HepG2 (cell line): ENCODE data around the gene DRAP1. TPM values are rescaled to one million over a fixed set of nuclear protein-coding genes. Genes with fewer than 3 reads are reported as not detected.

Source experiments
- ADNP ChIP-seq: sonication (generic); formaldehyde crosslinking; IDR thresholded peaks from 2 replicates; pipeline ENCODE4 v1.4.0; 2020; ENCODE audit warnings: missing genetic modification reagents
- DNMT3B ChIP-seq: conservative IDR thresholded peaks from 2 replicates; pipeline ENCODE4 v1.6.1; 2016; ENCODE audit warnings: missing biosample characterization, control low read depth
- HNF4G ChIP-seq, 2 experiments: sonication (generic) in 1 of 2; formaldehyde crosslinking in 1 of 2; IDR thresholded peaks; 2 replicates each; pipeline versions ENCODE4 v1.4.0 to v1.6.1; 2011 to 2020; ENCODE audit warnings: borderline replicate concordance in 2 of 2, low read depth in 2 of 2, mild to moderate bottlenecking in 2 of 2, low read length in 1 of 2, missing genetic modification reagents in 1 of 2, moderate library complexity in 1 of 2
- HOXA9 ChIP-seq: sonication (generic); formaldehyde crosslinking; IDR thresholded peaks from 2 replicates; pipeline ENCODE4 v1.8.1; 2022; ENCODE audit warnings: missing genetic modification reagents, mild to moderate bottlenecking, moderate library complexity, borderline replicate concordance
- KDM6A ChIP-seq: IDR thresholded peaks from 2 replicates; pipeline ENCODE4 v1.6.1; 2016; ENCODE audit warnings: low read depth
- MZF1 ChIP-seq: sonication (generic); formaldehyde crosslinking; IDR thresholded peaks from 2 replicates; pipeline ENCODE4 v1.8.1; 2023; ENCODE audit warnings: mild to moderate bottlenecking, missing genetic modification reagents, borderline replicate concordance
- NFKBIZ ChIP-seq: IDR thresholded peaks from 2 replicates; pipeline ENCODE4 v1.6.1; 2018; ENCODE audit warnings: missing genetic modification reagents, missing compliant biosample characterization
- RFXANK ChIP-seq: IDR thresholded peaks from 2 replicates; pipeline ENCODE4 v1.6.1; 2016
- SNAI1 ChIP-seq: sonication (generic); formaldehyde crosslinking; IDR thresholded peaks from 2 replicates; pipeline ENCODE4 v1.5.0; 2020; ENCODE audit warnings: mild to moderate bottlenecking, missing genetic modification reagents, borderline replicate concordance
- SRF ChIP-seq: IDR thresholded peaks from 2 replicates; pipeline ENCODE4 v1.6.1; 2011; ENCODE audit warnings: mild to moderate bottlenecking, low read depth, low read length, moderate library complexity
- ZNF234 ChIP-seq: sonication (generic); formaldehyde crosslinking; conservative IDR thresholded peaks from 2 replicates; pipeline ENCODE4 v1.5.1; 2020; ENCODE audit warnings: mild to moderate bottlenecking, missing genetic modification reagents
- ZNF296 ChIP-seq: sonication (generic); formaldehyde crosslinking; conservative IDR thresholded peaks from 2 replicates; pipeline ENCODE4 v1.5.0; 2020; ENCODE audit warnings: mild to moderate bottlenecking, missing genetic modification reagents
- ZNF382 ChIP-seq: sonication (generic); formaldehyde crosslinking; IDR thresholded peaks from 2 replicates; pipeline ENCODE4 v1.5.0; 2020; ENCODE audit warnings: missing genetic modification reagents, mild to moderate bottlenecking, borderline replicate concordance
- ZNF788 ChIP-seq: sonication (generic); formaldehyde crosslinking; IDR thresholded peaks from 2 replicates; pipeline ENCODE4 v1.5.0; 2020; ENCODE audit warnings: mild to moderate bottlenecking, missing genetic modification reagents, borderline replicate concordance
- polyA plus RNA-seq, 8 experiments: library from polyadenylated mRNA; depleted of rRNA in 3 of 8; stranded (reverse) in 7 of 8; unstranded in 1 of 8; fragments of >200 nt; fragmentation: Illumina TruSeq in 4 of 8; extraction: Trizol in 4 of 8; gene quantifications; 2 replicates each; pipeline versions ENCODE4 v1.2.1 to v1.2.3, GENCODE V29; 2011 to 2016; ENCODE audit warnings: low read depth in 4 of 8, missing spikeins in 1 of 8, mixed read lengths in 1 of 8; ENCODE audit not compliant: insufficient read depth in 1 of 8
- total RNA-seq, 5 experiments: library from RNA; depleted of rRNA; stranded (reverse); fragments of >200 nt; fragmentation: Illumina TruSeq; extraction: Trizol; gene quantifications; 2 replicates each; pipeline ENCODE4 v1.2.3, GENCODE V29; 2016; ENCODE audit warnings: low read depth in 1 of 5
- TF ChIP-seq, protein P1 (sequence below): sonication (generic); formaldehyde crosslinking; IDR thresholded peaks from 2 replicates; pipeline ENCODE4 v1.4.0; 2020; ENCODE audit warnings: missing genetic modification reagents
- TF ChIP-seq, protein P2 (sequence below): IDR thresholded peaks from 2 replicates; pipeline ENCODE4 v1.6.1; 2016; ENCODE audit warnings: low read depth, missing genetic modification reagents, missing compliant biosample characterization
- TF ChIP-seq, protein P3 (sequence below): fragments of 450-650 bp; IDR thresholded peaks from 2 replicates; pipeline ENCODE4 v1.6.1; 2017; ENCODE audit warnings: mild to moderate bottlenecking
- TF ChIP-seq, protein P4 (sequence below): sonication (generic); formaldehyde crosslinking; conservative IDR thresholded peaks from 2 replicates; pipeline ENCODE4 v1.8.0; 2022; ENCODE audit warnings: low read depth, missing genetic modification reagents

The DRAP1 gene
- total and polyA plus RNA-seq, 2 of the 13 experiments (the other 11 are each of a cell fraction or from before 2014, with no cell fraction given), result 46.8 to 52.3 TPM

DNA sequence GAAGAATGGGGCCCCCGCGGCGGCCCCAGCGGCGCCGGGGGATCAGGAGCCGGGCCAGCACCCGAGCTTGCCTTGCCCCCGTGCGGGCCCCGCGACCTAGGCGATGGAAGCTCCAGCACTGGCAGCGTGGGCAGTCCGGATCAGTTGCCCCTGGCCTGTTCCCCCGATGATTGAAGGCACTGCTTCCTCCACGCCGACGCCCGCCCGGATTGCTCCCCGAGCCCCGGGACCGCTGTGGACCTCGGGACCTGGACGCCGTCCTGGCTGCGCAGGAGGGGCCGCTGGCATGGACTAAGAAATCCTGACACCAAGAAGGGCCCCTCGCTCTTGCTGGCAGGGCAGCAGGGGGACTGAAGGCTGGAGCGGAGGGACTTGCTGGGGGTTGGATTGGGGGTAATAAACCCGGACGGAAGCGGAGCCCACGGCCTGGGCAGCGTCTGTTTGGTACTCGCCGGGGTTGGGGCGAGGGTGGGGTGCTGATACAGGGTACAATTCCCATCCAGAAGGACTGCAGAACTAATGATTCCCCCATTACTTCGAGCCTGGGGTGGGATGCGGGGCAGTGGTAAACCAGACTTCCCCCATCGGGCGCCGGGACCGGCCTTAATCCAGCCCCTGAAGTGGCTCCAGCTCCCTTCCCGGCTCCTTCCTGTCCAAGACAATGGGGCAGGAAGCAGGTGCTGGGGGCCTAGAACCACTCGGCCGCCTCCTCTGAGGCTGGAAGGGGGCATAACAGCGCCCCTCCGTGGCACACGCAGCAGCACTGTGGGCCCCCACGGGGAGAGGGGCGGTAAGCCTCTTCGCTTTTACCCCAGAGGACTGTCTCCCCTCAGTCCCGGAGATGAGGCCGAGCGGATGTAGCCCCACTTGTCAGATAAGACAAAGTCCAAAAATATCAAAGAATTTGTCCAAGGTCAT lies 27.7 kb upstream of the DRAP1 start (continued):
- no peak for TF ChIP-seq ZNF382 (CRISPR knock-in tag)
- no peak for TF ChIP-seq MZF1
- TF ChIP-seq, protein P1, sequence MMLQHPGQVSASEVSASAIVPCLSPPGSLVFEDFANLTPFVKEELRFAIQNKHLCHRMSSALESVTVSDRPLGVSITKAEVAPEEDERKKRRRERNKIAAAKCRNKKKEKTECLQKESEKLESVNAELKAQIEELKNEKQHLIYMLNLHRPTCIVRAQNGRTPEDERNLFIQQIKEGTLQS (CRISPR knock-in tag), result no peak; the same call in 1 of the 2 replicates
- peak; percentile 75; the same call in 1 of the 2 replicates for TF ChIP-seq ZNF788 (CRISPR knock-in tag)
- TF ChIP-seq RFXANK (CRISPR knock-in tag), result 0 out of 2 replicates have a peak, but pooled peaks have one; percentile 49
- TF ChIP-seq, protein P2, sequence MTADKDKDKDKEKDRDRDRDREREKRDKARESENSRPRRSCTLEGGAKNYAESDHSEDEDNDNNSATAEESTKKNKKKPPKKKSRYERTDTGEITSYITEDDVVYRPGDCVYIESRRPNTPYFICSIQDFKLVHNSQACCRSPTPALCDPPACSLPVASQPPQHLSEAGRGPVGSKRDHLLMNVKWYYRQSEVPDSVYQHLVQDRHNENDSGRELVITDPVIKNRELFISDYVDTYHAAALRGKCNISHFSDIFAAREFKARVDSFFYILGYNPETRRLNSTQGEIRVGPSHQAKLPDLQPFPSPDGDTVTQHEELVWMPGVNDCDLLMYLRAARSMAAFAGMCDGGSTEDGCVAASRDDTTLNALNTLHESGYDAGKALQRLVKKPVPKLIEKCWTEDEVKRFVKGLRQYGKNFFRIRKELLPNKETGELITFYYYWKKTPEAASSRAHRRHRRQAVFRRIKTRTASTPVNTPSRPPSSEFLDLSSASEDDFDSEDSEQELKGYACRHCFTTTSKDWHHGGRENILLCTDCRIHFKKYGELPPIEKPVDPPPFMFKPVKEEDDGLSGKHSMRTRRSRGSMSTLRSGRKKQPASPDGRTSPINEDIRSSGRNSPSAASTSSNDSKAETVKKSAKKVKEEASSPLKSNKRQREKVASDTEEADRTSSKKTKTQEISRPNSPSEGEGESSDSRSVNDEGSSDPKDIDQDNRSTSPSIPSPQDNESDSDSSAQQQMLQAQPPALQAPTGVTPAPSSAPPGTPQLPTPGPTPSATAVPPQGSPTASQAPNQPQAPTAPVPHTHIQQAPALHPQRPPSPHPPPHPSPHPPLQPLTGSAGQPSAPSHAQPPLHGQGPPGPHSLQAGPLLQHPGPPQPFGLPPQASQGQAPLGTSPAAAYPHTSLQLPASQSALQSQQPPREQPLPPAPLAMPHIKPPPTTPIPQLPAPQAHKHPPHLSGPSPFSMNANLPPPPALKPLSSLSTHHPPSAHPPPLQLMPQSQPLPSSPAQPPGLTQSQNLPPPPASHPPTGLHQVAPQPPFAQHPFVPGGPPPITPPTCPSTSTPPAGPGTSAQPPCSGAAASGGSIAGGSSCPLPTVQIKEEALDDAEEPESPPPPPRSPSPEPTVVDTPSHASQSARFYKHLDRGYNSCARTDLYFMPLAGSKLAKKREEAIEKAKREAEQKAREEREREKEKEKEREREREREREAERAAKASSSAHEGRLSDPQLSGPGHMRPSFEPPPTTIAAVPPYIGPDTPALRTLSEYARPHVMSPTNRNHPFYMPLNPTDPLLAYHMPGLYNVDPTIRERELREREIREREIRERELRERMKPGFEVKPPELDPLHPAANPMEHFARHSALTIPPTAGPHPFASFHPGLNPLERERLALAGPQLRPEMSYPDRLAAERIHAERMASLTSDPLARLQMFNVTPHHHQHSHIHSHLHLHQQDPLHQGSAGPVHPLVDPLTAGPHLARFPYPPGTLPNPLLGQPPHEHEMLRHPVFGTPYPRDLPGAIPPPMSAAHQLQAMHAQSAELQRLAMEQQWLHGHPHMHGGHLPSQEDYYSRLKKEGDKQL (CRISPR knock-in tag), result no peak
- TF ChIP-seq, protein P3, sequence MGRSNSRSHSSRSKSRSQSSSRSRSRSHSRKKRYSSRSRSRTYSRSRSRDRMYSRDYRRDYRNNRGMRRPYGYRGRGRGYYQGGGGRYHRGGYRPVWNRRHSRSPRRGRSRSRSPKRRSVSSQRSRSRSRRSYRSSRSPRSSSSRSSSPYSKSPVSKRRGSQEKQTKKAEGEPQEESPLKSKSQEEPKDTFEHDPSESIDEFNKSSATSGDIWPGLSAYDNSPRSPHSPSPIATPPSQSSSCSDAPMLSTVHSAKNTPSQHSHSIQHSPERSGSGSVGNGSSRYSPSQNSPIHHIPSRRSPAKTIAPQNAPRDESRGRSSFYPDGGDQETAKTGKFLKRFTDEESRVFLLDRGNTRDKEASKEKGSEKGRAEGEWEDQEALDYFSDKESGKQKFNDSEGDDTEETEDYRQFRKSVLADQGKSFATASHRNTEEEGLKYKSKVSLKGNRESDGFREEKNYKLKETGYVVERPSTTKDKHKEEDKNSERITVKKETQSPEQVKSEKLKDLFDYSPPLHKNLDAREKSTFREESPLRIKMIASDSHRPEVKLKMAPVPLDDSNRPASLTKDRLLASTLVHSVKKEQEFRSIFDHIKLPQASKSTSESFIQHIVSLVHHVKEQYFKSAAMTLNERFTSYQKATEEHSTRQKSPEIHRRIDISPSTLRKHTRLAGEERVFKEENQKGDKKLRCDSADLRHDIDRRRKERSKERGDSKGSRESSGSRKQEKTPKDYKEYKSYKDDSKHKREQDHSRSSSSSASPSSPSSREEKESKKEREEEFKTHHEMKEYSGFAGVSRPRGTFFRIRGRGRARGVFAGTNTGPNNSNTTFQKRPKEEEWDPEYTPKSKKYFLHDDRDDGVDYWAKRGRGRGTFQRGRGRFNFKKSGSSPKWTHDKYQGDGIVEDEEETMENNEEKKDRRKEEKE, result no peak
- peak; percentile 51; the same call in 1 of the 2 replicates for TF ChIP-seq HNF4G (IDR thresholded peaks at IDR 0.05; ENCODE audit: borderline replicate concordance, low read depth, low read length)
- no peak for TF ChIP-seq HNF4G (CRISPR knock-in tag; IDR thresholded peaks at IDR 0.05; ENCODE audit: borderline replicate concordance, low read depth)
- 0 out of 2 replicates have a peak, but pooled peaks have one; percentile 9 for TF ChIP-seq DNMT3B (CRISPR knock-in tag)
- TF ChIP-seq ADNP (CRISPR knock-in tag), result no peak
- no peak for TF ChIP-seq NFKBIZ
- no peak for TF ChIP-seq KDM6A (CRISPR knock-in tag)
- no peak; the same call in 1 of the 2 replicates for TF ChIP-seq HOXA9
- TF ChIP-seq ZNF296 (CRISPR knock-in tag), result no peak
- TF ChIP-seq, protein P4, sequence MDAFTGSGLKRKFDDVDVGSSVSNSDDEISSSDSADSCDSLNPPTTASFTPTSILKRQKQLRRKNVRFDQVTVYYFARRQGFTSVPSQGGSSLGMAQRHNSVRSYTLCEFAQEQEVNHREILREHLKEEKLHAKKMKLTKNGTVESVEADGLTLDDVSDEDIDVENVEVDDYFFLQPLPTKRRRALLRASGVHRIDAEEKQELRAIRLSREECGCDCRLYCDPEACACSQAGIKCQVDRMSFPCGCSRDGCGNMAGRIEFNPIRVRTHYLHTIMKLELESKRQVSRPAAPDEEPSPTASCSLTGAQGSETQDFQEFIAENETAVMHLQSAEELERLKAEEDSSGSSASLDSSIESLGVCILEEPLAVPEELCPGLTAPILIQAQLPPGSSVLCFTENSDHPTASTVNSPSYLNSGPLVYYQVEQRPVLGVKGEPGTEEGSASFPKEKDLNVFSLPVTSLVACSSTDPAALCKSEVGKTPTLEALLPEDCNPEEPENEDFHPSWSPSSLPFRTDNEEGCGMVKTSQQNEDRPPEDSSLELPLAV (CRISPR knock-in tag), result no peak
- no peak; the same call in 1 of the 2 replicates for TF ChIP-seq ZNF234 (CRISPR knock-in tag)
- TF ChIP-seq SNAI1 (CRISPR knock-in tag), result no peak
- no peak for TF ChIP-seq SRF
